Calu3 (cell line): ENCODE results near the gene ZSWIM3. TPM values are rescaled to one million over a fixed set of nuclear protein-coding genes. Genes with fewer than 3 reads are reported as not detected.

ENCODE experiments used
- BruUV-seq: library from RNA; stranded (reverse); fragments of 400-500 nt; replicated peaks from 2 replicates; lab custom pipeline; 2021; lab: Mats Ljungman, UMichigan
- CTCF ChIA-PET: fragments of 300-600 bp; sonication (Branson Sonifier 250); formaldehyde crosslinking; loops from one replicate; lab custom pipeline; 2022; ENCODE audit warnings: antibody characterized with exemption; lab: Charles Lee
- DNase-seq: peaks from one replicate; pipeline ENCODE4 v3.0.0; 2022
- H3K27ac Mint-ChIP-seq: one replicate; pipeline ENCODE4 v1.8.0; 2022; ENCODE audit warnings: mixed read lengths; ENCODE audit not compliant: unreplicated experiment
- H3K27me3 Mint-ChIP-seq: one replicate; pipeline ENCODE4 v1.8.0; 2022; ENCODE audit warnings: mixed read lengths; ENCODE audit not compliant: unreplicated experiment
- H3K36me3 Mint-ChIP-seq: one replicate; pipeline ENCODE4 v1.8.0; 2022; ENCODE audit warnings: mild to moderate bottlenecking, moderate library complexity, mixed read lengths; ENCODE audit not compliant: insufficient read depth, unreplicated experiment
- H3K4me1 Mint-ChIP-seq: one replicate; pipeline ENCODE4 v1.8.0; 2022; ENCODE audit warnings: mild to moderate bottlenecking, low read depth, mixed read lengths; ENCODE audit not compliant: unreplicated experiment
- H3K4me3 Mint-ChIP-seq: one replicate; pipeline ENCODE4 v1.8.0; 2022; ENCODE audit warnings: mild to moderate bottlenecking, low read depth, moderate library complexity, mixed read lengths; ENCODE audit not compliant: unreplicated experiment
- H3K9me3 Mint-ChIP-seq: one replicate; pipeline ENCODE4 v1.8.0; 2022; ENCODE audit warnings: low read depth, mixed read lengths; ENCODE audit not compliant: unreplicated experiment
- CTCF ChIP-seq: fragments of 200-600 bp; IDR thresholded peaks from one replicate; pipeline ENCODE4 v1.8.0; 2022; ENCODE audit warnings: antibody characterized with exemption; ENCODE audit not compliant: unreplicated experiment
- intact Hi-C: fragments of 100-400 bp; cut with micrococcal nuclease; formaldehyde crosslinking; loops from one replicate; pipeline ENCODE4 v1.10.0; 2022; ENCODE audit not compliant: unreplicated experiment
- total RNA-seq: library from RNA; stranded (reverse); gene quantifications from 2 replicates; pipeline ENCODE4 v1.2.3, GENCODE V29; 2022

The ZSWIM3 gene
- total RNA-seq, 1 experiment from 2014 or later, result 5.2 TPM

DNA sequence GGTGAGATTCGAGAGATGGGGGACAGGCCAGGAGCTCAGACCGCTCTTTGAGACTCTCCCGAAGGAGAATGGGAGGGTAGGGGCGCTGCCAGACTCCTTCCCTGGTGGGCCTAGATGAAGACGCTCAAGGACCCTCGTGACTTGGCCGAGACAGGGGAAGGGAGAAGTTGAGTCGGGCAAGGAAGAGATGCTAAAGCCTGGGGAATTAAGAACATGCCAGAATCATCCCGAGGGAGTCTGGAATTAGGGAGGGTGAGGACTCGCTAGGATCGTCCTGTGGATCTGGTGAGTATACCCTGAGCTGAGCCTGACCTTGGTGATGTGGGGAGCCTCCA lies 44.4 kb upstream of the ZSWIM3 start:
- Mint-ChIP-seq H3K36me3 (peaks cover 66% of the 10 kb centered on the region), H3K27ac (peak overlapping the region; percentile 93), H3K4me1 (peaks cover 48% of the 10 kb centered on the region), H3K9me3 (no peaks in the 10 kb centered on the region), H3K4me3 (peak overlapping the region; percentile 100), H3K27me3 (no peaks in the 10 kb centered on the region)
- no peak for DNase-seq
- TSS peak; percentile 72 for BruUV-seq
- CTCF ChIA-PET, result interaction anchor here (1.6 kb wide), 1 partner anchor 11 kb away, joined by 3 read pairs; no protein-coding TSS in a partner anchor
- TF ChIP-seq CTCF, result no peak
- intact Hi-C loops, result no loop called here

GRCh38 chr20:45813489-45813888 lies 43.9 kb upstream of the ZSWIM3 start:
- CTCF ChIA-PET, result interaction anchor here (1.6 kb wide), 1 partner anchor 10 kb away, joined by 3 read pairs; no protein-coding TSS in a partner anchor
- peak overlapping the region; percentile 93 for H3K27ac Mint-ChIP-seq
- peak overlapping the region; percentile 100 for H3K4me3 Mint-ChIP-seq
- H3K27me3 Mint-ChIP-seq, result no peaks in the 10 kb centered on the region
- peaks cover 53% of the 10 kb centered on the region for H3K4me1 Mint-ChIP-seq
- no peak for TF ChIP-seq CTCF
- no peak for DNase-seq
- H3K9me3 Mint-ChIP-seq, result no peaks in the 10 kb centered on the region
- peaks cover 65% of the 10 kb centered on the region for H3K36me3 Mint-ChIP-seq
- intact Hi-C loops, result no loop called here
- no TSS peak for BruUV-seq

- no peaks in the 10 kb centered on the region for H3K9me3 Mint-ChIP-seq
- no peaks in the 10 kb centered on the region for H3K27me3 Mint-ChIP-seq
- H3K27ac Mint-ChIP-seq, result no peak overlapping the region
- peak overlapping the region; percentile 100 for H3K4me3 Mint-ChIP-seq
- H3K4me1 Mint-ChIP-seq, result peaks cover 56% of the 10 kb centered on the region
- no peak for TF ChIP-seq CTCF
- no TSS peak for BruUV-seq
- peaks cover 68% of the 10 kb centered on the region for H3K36me3 Mint-ChIP-seq
- intact Hi-C loops, result no loop called here
- CTCF ChIA-PET, result interaction anchor here (1.6 kb wide), 1 partner anchor 9 kb away, joined by 3 read pairs; no protein-coding TSS in a partner anchor
- no peak for DNase-seq
These were observed 43.1 kb upstream of the ZSWIM3 start for GRCh38 chr20:45814314-45814713.

DNA sequence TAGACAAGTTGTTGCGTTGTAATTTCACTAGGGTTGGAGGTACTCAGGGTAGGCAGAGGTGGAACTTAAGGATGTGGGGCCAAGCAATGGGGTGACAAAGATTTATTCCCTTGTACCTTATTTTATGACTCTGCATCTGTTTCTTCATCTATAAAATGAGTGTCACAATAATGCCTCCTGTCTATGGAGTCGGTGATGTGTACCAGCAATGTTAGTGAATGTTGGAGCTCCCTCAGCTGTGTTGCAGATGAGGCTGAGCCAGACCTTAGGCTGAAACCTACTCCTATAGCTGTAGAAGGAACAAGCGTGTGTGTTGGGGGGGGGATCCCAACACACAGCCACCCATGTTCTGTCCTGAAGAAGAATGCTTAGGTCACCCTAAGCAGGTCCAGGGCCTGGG lies 40.5 kb upstream of the ZSWIM3 start:
- DNase-seq, result no peak
- BruUV-seq, result no TSS peak
- Mint-ChIP-seq H3K9me3 (no peaks in the 10 kb centered on the region), H3K27ac (peak overlapping the region; percentile 32), H3K4me1 (peaks cover 53% of the 10 kb centered on the region), H3K36me3 (peaks cover 52% of the 10 kb centered on the region), H3K4me3 (no peak overlapping the region), H3K27me3 (peaks cover 15% of the 10 kb centered on the region)
- CTCF ChIA-PET, result no interaction called here
- no peak for TF ChIP-seq CTCF
- intact Hi-C loops, result no loop called here
